B cell (primary cell): ENCODE data around the gene RNASEH1. TPM values are rescaled to one million over a fixed set of nuclear protein-coding genes. Genes with fewer than 3 reads are reported as not detected.

Experiments used
- ATAC-seq: fragments of 200-7000 bp; cut with Tn5 transposase; one replicate; pipeline ENCODE4 v1.10.0; 2021; ENCODE audit warnings: low read depth, mild to moderate bottlenecking, moderate number of reproducible peaks, moderate library complexity
- CTCF ChIA-PET: fragments of 350-600 bp; sonication (Branson Sonifier 250); formaldehyde crosslinking; loops from one replicate; lab custom pipeline; 2021; ENCODE audit warnings: antibody characterized with exemption, inconsistent platforms; lab: Charles Lee
- POLR2A ChIA-PET: fragments of 350-600 bp; sonication (Branson Sonifier 250); formaldehyde crosslinking; loops from one replicate; lab custom pipeline; 2021; ENCODE audit warnings: antibody characterized with exemption; lab: Charles Lee
- DNase-seq: peaks from one replicate; pipeline ENCODE4 v3.0.0; 2013
- H2AFZ ChIP-seq: 2 replicates; pipeline ENCODE4 v1.6.1; 2012; ENCODE audit warnings: mild to moderate bottlenecking, low read depth, low read length; ENCODE audit not compliant: insufficient read depth, poor library complexity, severe bottlenecking
- H3K27ac ChIP-seq, 2 donors: 1 replicate in 1 of 2; 2 replicates in 1 of 2; pipeline ENCODE4 v1.5.1; 2012 to 2013; ENCODE audit warnings: low read length in 2 of 2, mild to moderate bottlenecking in 2 of 2, moderate library complexity in 1 of 2
- H3K27me3 ChIP-seq, 4 experiments: fragments of 200-600 bp in 1 of 4; sonication (generic) in 1 of 4; replicated peaks in 1 of 4; 1 replicate in 2 of 4; 2 replicates in 2 of 4; pipeline versions ENCODE4 v1.6.1 to v1.7.0; 2013 to 2016; ENCODE audit warnings: low read length in 3 of 4, mild to moderate bottlenecking in 2 of 4, mixed read lengths in 1 of 4, moderate library complexity in 1 of 4; ENCODE audit not compliant: insufficient read depth in 4 of 4, control insufficient read depth in 3 of 4; ENCODE audit errors: control extremely low read depth in 1 of 4
- H3K36me3 ChIP-seq, 2 experiments: replicated peaks in 1 of 2; 1 replicate in 1 of 2; 2 replicates in 1 of 2; pipeline versions ENCODE4 v1.6.1 to v1.7.1; 2013; ENCODE audit warnings: low read length in 1 of 2; ENCODE audit not compliant: insufficient read depth in 2 of 2, control insufficient read depth in 1 of 2; ENCODE audit errors: control extremely low read depth in 1 of 2, extremely low read depth in 1 of 2
- H3K4me1 ChIP-seq, 2 donors: fragments of 200-600 bp in 1 of 2; sonication (generic) in 1 of 2; 1 replicate in 1 of 2; 2 replicates in 1 of 2; pipeline versions ENCODE4 v1.5.1 to v1.6.1; 2013 to 2017; ENCODE audit warnings: low read length in 2 of 2; ENCODE audit not compliant: control insufficient read depth in 2 of 2, insufficient read depth in 2 of 2
- H3K4me2 ChIP-seq: replicated peaks from 2 replicates; pipeline ENCODE3; 2012; ENCODE audit warnings: mild to moderate bottlenecking, low read depth, low read length; ENCODE audit not compliant: poor library complexity, severe bottlenecking
- H3K4me3 ChIP-seq, 5 experiments: fragments of 200-600 bp in 1 of 5; sonication (generic) in 1 of 5; 1 replicate in 3 of 5; 2 replicates in 2 of 5; pipeline versions ENCODE4 v1.5.1 to v1.7.0; 2011 to 2016; ENCODE audit warnings: low read length in 4 of 5, mild to moderate bottlenecking in 4 of 5, low read depth in 2 of 5, control low read depth in 1 of 5, moderate library complexity in 1 of 5; ENCODE audit not compliant: insufficient read depth in 1 of 5; ENCODE audit errors: control extremely low read depth in 1 of 5, extremely low read depth in 1 of 5
- H3K79me2 ChIP-seq: fragments of 200-600 bp; sonication (generic); one replicate; pipeline ENCODE4 v1.6.0; 2016; ENCODE audit warnings: low read length; ENCODE audit not compliant: control insufficient read depth, insufficient read depth
- H3K9ac ChIP-seq: fragments of 200-600 bp; sonication (generic); 2 replicates; pipeline ENCODE4 v1.6.1; 2017; ENCODE audit warnings: mild to moderate bottlenecking, low read length, moderate library complexity
- H3K9me3 ChIP-seq, 3 donors: one replicate each; pipeline versions ENCODE4 v1.6.1 to v1.7.1; 2013; ENCODE audit warnings: low read length in 2 of 3; ENCODE audit not compliant: control insufficient read depth in 2 of 3, insufficient read depth in 1 of 3; ENCODE audit errors: control extremely low read depth in 1 of 3
- H4K20me1 ChIP-seq: 2 replicates; pipeline ENCODE4 v1.6.0; 2012; ENCODE audit warnings: mild to moderate bottlenecking, low read length; ENCODE audit not compliant: insufficient read depth, control insufficient read depth, poor library complexity, severe bottlenecking
- H3K27ac Mint-ChIP-seq: one replicate; pipeline ENCODE4 v1.8.0; 2021; ENCODE audit warnings: mixed read lengths
- H3K27me3 Mint-ChIP-seq: one replicate; pipeline ENCODE4 v1.8.0; 2021; ENCODE audit warnings: mixed read lengths
- H3K4me1 Mint-ChIP-seq: one replicate; pipeline ENCODE4 v1.8.0; 2021; ENCODE audit warnings: mixed read lengths
- H3K4me3 Mint-ChIP-seq: one replicate; pipeline ENCODE4 v1.8.0; 2021; ENCODE audit warnings: mixed read lengths
- H3K9me3 Mint-ChIP-seq: one replicate; pipeline ENCODE4 v1.8.0; 2022; ENCODE audit warnings: mixed read lengths; ENCODE audit not compliant: insufficient read depth
- EZH2 ChIP-seq: IDR thresholded peaks from 2 replicates; pipeline ENCODE4 v1.6.1; 2012; ENCODE audit warnings: borderline replicate concordance, low read depth, mild to moderate bottlenecking, moderate library complexity, low read length; ENCODE audit not compliant: insufficient read depth, poor library complexity, severe bottlenecking
- WGBS: methylation state at CpG from one replicate; pipeline ENCODE4 v1.1.5; 2013; ENCODE audit warnings: missing lambda C conversion rate; ENCODE audit not compliant: insufficient coverage; 5-methylcytosine and 5-hydroxymethylcytosine counted together
- intact Hi-C: fragments of 100-400 bp; cut with micrococcal nuclease; formaldehyde crosslinking; loops from one replicate; pipeline ENCODE4 v1.10.0; 2022
- polyA plus RNA-seq: library from polyadenylated mRNA; depleted of rRNA; stranded (reverse); fragments of >200 nt; gene quantifications from 2 replicates; pipeline ENCODE4 v1.2.3, GENCODE V29; 2012
- total RNA-seq, 2 donors: library from RNA; stranded (reverse); fragments of 120-200 nt in 1 of 2; gene quantifications; 1 replicate in 1 of 2; 2 replicates in 1 of 2; pipeline versions ENCODE4 v1.2.3 to v1.2.4, GENCODE V29; 2013 to 2022

RNASEH1 gene
- total and polyA plus RNA-seq, 2 donors (not counting 1 experiment from before 2014, with no cell fraction given) = 7.2 to 25.1 TPM

DNA sequence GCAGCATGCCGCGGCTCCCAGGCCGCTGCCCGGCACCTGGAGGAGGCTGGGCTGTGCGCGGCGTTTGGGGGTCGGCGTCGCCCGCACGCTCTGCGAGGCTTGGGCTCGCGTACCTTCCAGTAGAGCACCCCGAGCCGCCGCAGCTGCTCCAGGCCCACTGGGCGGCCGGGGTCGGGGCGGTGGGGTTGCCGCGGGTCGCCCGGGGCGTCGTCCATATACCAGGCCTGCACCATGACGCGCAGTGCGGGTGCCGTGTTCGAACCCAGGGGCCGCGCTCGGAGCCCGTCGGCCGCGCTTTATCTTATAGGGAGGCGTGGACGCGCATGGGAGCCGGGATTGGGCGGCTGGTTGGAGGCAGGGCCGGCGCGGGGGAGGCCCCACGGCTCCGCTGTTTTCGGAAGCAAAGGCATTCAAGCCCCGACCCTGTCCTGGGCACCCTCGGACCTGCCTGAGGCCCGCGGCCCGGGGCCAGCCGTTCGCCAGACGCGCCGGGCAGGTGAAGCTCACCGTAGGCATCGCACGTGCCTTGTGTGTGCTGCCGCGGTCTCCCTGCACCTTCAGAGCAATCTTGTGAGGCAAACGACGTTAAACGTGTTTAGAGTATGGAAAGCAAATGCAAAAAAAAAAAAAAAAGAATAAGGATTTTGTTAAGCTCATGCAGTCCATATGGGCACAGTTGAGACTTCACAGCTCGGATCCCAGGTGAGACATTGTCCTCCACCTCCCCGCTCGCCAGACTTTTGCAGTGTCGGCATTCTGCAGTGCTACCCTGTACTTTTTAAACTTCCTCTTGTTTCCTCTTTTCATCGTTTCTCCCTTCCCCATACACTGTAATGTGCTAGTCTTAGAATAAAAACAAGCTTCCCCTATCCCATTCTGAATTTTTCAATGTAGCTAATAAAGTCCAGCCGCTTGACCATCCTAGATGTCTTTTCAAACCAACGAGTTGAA, 38.6 kb downstream of the RNASEH1 start, which contains the start of gene ADI1:
TSS of gene ADI1 (minus strand) at position 277 of the 951 bp plus-strand sequence. CDS start at position 233, 44 bp downstream.
- Histone ChIP-seq H3K9me3 (peaks cover 0 to 2% (median 0%) of the 10 kb centered on the region in 3 donors), H3K36me3 (no peaks in the 10 kb centered on the region), H4K20me1 (peaks cover 9% of the 10 kb centered on the region), H2AFZ (peak within 1 kb of the TSS; percentile 98), H3K27ac (peak within 1 kb of the TSS; percentile 73 to 93), H3K79me2 (peaks cover 31% of the 10 kb centered on the region), H3K4me3 (peak within 1 kb of the TSS; percentile 52 to 87 (median 79)), H3K4me1 (peaks cover 18 to 25% of the 10 kb centered on the region in 2 donors), H3K9ac (peak within 1 kb of the TSS; percentile 88), H3K27me3 (no peaks in the 10 kb centered on the region), H3K4me2 (peak within 1 kb of the TSS; percentile 94)
- no peak for DNase-seq
- ATAC-seq = peak; percentile 64
- intact Hi-C loops = loop anchor here (1.0 kb wide), 3 partner anchors 39 to 142 kb away; partner anchors contain the start of genes EIPR1, RNASEH1 and RPS7
- no peak for TF ChIP-seq EZH2
- 1% methylated on average over 76 of the region's 76 CpGs for WGBS
- POLR2A ChIA-PET = interaction anchor here (0.6 to 3.3 kb wide), 7 partner anchors 9 to 141 kb away, joined by 3 to 26 read pairs (median 5); partner anchors contain the start of genes EIPR1, RNASEH1 and TRAPPC12
- Mint-ChIP-seq H3K27ac (peak within 1 kb of the TSS; percentile 97), H3K4me3 (peak within 1 kb of the TSS; percentile 96), H3K27me3 (no peaks in the 10 kb centered on the region), H3K4me1 (peaks cover 33% of the 10 kb centered on the region), H3K9me3 (peaks cover 5% of the 10 kb centered on the region)
- CTCF ChIA-PET = interaction anchor here (0.6 to 1.0 kb wide), 2 partner anchors 16 to 140 kb away, joined by 3 read pairs; partner anchors contain the start of gene TRAPPC12
